ENCODE data around the gene TUBB2A. TPM values are rescaled to one million over a fixed set of nuclear protein-coding genes. Genes with fewer than 3 reads are reported as not detected.
A peak's percentile ranks its signal among the peaks of the same experiment; 100 is the strongest.

The TUBB2A gene
- total RNA-seq, 1 donor from 2014 or later: 769 TPM

- peak overlapping the region; percentile 64 for H3K4me3 Mint-ChIP-seq (ENCODE audit: unreplicated experiment)
- H3K4me1 Mint-ChIP-seq (ENCODE audit: low read depth, unreplicated experiment): no peaks in the 10 kb centered on the region
- peaks cover 4% of the 10 kb centered on the region for H3K36me3 Mint-ChIP-seq (ENCODE audit: unreplicated experiment)
- DNase-seq: no peak
- peaks cover 2% of the 10 kb centered on the region for H3K27me3 Mint-ChIP-seq (ENCODE audit: unreplicated experiment)
- TF ChIP-seq, protein P1, sequence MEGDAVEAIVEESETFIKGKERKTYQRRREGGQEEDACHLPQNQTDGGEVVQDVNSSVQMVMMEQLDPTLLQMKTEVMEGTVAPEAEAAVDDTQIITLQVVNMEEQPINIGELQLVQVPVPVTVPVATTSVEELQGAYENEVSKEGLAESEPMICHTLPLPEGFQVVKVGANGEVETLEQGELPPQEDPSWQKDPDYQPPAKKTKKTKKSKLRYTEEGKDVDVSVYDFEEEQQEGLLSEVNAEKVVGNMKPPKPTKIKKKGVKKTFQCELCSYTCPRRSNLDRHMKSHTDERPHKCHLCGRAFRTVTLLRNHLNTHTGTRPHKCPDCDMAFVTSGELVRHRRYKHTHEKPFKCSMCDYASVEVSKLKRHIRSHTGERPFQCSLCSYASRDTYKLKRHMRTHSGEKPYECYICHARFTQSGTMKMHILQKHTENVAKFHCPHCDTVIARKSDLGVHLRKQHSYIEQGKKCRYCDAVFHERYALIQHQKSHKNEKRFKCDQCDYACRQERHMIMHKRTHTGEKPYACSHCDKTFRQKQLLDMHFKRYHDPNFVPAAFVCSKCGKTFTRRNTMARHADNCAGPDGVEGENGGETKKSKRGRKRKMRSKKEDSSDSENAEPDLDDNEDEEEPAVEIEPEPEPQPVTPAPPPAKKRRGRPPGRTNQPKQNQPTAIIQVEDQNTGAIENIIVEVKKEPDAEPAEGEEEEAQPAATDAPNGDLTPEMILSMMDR (IDR thresholded peaks at IDR 0.05; ENCODE audit: partially characterized antibody, unreplicated experiment): no peak
- H3K27ac Mint-ChIP-seq (ENCODE audit: unreplicated experiment): no peak overlapping the region
- peaks cover 2% of the 10 kb centered on the region for H3K9me3 Mint-ChIP-seq (ENCODE audit: unreplicated experiment)
Observed at GRCh38 chr6:3196770-3197169, 39.4 kb upstream of the TUBB2A start.

DNA sequence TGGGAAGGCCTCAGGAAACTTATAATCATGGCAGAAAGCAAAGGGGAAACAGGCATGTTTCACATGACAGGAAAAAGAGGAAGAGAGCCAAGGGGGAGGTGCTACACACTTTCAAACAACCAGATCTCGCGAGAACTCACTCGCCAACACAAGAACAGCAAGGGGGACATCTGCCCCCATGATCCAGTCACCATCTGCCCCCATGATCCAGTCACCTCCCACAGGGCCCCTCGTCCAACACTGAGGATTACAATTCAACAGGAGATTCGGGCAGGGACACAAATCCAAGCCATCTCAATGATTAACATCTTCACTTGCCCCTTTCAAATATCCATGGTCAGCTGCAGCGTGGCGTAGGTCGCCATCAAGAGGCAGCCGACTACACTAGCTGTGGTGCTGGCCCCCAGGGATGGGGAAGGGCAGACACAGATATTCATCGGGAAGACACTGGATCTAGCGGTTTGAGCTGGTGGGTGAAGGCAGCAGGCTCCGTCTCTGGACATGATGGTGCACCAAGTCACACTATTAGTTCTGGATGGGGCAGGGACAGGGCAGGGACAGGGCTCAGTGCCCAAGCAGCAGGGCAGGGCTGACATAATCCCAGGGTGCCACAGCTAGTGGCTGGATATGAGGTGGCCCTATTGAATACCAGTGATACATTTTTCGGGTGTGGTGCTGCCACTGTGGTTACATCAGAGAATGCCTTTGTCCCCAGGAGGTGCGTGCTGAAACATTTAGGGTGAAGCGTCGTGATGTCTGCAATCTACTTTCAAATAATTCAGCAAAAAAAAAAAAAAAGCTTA lies 38.6 kb upstream of the TUBB2A start:
- Mint-ChIP-seq H3K4me3 (ENCODE audit: unreplicated experiment) (no peak overlapping the region), H3K4me1 (ENCODE audit: low read depth, unreplicated experiment) (no peaks in the 10 kb centered on the region), H3K27ac (ENCODE audit: unreplicated experiment) (no peak overlapping the region), H3K36me3 (ENCODE audit: unreplicated experiment) (peaks cover 7% of the 10 kb centered on the region), H3K27me3 (ENCODE audit: unreplicated experiment) (no peaks in the 10 kb centered on the region), H3K9me3 (ENCODE audit: unreplicated experiment) (peaks cover 2% of the 10 kb centered on the region)
- TF ChIP-seq, protein P1 (IDR thresholded peaks at IDR 0.05; ENCODE audit: partially characterized antibody, unreplicated experiment): no peak
- peak; percentile 83 for DNase-seq

DNA sequence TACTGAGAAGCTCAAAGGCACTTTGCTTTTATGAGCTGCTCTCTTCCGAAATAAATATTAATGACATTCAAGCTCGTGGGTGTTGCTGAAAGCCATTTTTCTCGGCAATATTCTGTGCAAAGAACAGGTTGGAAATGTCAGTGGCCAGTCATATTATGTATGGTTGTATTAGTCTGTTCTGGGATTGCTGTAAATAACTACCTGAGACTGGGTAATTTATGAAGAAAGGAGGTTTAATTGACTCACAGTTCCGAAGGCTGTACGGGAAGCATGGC lies 38.0 kb upstream of the TUBB2A start:
- DNase-seq: no peak
- Mint-ChIP-seq H3K9me3 (ENCODE audit: unreplicated experiment) (peaks cover 2% of the 10 kb centered on the region), H3K4me1 (ENCODE audit: low read depth, unreplicated experiment) (no peaks in the 10 kb centered on the region), H3K27me3 (ENCODE audit: unreplicated experiment) (no peaks in the 10 kb centered on the region), H3K27ac (ENCODE audit: unreplicated experiment) (no peak overlapping the region), H3K4me3 (ENCODE audit: unreplicated experiment) (no peak overlapping the region), H3K36me3 (ENCODE audit: unreplicated experiment) (peaks cover 7% of the 10 kb centered on the region)
- TF ChIP-seq, protein P1 (IDR thresholded peaks at IDR 0.05; ENCODE audit: partially characterized antibody, unreplicated experiment): no peak

DNA sequence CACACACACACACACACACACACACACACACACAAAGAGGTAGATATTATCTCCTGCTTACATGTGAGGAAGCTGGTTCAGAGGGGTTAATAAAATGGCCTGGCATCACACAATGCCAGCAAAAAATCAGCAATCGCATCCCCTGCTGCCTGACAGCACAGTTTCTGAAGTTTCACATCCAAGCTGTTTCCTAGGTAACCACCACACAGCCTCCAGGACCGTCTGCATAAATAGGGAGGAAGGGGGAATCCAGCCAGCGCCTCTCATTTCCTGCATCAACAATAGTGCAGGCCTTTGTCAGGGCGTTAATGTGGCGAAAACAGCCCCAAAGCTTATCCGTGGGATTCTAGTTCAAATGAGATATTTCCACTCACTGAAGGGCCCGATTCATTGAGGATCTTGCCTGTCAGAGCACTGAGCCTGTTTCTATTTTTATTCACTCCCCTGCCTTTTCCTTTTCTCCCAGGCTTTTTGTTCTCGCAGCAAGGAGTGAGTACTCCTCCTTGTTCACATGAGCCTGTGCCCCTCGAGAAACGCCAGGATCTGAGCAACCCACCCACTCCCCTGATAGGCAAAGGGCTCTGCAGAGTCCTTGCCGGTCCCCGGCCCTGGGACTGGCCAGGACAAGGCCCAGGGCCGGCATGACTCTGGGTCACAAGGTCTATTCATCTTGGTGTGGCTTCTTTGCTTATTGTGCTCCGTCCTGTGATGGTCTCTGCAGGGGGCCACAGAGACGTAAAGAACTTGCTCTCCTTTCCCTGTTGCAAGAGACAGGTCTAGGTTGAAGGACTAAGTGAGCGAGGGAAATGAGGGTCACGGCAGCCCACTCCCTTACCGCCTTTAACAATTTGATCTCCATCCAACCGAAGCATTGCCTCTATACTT lies 37.4 kb upstream of the TUBB2A start:
- Mint-ChIP-seq H3K27me3 (ENCODE audit: unreplicated experiment) (no peaks in the 10 kb centered on the region), H3K9me3 (ENCODE audit: unreplicated experiment) (peaks cover 2% of the 10 kb centered on the region), H3K27ac (ENCODE audit: unreplicated experiment) (no peak overlapping the region), H3K4me1 (ENCODE audit: low read depth, unreplicated experiment) (no peaks in the 10 kb centered on the region), H3K36me3 (ENCODE audit: unreplicated experiment) (peaks cover 4% of the 10 kb centered on the region), H3K4me3 (ENCODE audit: unreplicated experiment) (no peak overlapping the region)
- TF ChIP-seq, protein P1 (IDR thresholded peaks at IDR 0.05; ENCODE audit: partially characterized antibody, unreplicated experiment): no peak
- peak; percentile 34 for DNase-seq

Data from glutamatergic neuron (in vitro differentiated cells).